Middle frontal gyrus (tissue), 1 donor: ENCODE measurements around the gene AHDC1.
"Not testable (repeated sequence)": the region's sequence is repeated elsewhere in the genome, so short reads cannot be mapped to it uniquely, and the experiment has no call there.

Experiments
- DNase-seq: peaks from one replicate; pipeline ENCODE4 v3.0.0-alpha.2; 2015; ENCODE audit warnings: low spot score; ENCODE audit errors: extremely low spot score

The AHDC1 gene

GRCh38 chr1:27566462-27567145 is 37.3 kb downstream of the AHDC1 start:
- no peak for DNase-seq

GRCh38 chr1:27564710-27565649 is 39.0 kb downstream of the AHDC1 start:
- no peak for DNase-seq

DNA sequence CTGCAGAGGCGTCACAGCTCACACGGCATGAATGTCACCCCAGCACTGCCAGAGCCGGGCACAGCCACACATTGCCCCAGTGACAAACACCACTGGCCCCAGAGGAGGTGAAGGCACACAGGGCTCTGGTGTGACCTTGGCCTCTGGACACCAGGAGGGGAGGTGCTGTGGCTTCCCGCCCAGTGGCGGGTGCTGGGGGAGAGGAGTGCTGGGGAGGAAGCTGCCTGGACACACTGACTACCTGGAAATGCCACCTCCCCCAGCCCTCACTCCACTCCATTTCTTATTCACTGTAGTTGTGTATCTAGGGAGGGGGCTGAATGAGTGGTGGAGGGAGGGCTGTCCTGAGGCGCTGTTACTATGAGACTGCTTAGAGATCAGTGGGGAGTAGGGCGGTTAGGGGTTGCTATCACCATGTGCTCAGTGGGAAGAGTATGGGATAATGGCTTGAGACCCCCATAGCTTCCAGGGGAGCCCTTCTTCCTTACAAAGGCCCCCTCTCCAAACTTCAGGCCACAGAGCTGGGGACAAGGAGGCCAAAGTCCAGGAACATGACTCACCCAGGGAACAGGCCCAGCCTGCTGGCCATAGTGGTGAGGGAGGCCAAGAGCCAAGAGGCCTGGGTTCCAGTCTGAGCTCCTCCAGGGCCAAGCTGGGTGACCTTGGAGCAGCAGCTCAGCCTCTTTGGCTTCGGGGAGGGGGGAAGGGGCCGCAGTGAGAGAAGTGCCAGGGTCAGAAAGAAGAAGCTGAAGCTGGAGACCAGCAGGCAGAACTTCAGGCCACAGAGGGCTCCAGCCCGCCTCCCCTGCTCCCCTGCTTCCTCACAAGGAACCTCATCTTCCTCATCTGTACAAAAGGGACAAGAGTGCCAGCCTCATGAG is 40.1 kb downstream of the AHDC1 start:
- DNase-seq = no peak

DNA sequence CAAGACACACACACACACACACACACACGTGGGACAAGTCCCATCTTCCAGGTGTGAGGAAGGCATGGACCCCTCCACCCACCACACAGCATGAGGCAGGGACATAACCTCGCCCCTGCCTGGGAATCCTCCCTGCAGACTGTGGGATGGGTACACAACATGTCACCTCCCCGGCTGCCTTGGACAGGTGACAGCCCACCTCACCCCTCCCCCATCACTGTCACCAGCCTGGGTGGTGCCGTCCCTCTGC is 40.7 kb downstream of the AHDC1 start:
- DNase-seq = no peak

DNA sequence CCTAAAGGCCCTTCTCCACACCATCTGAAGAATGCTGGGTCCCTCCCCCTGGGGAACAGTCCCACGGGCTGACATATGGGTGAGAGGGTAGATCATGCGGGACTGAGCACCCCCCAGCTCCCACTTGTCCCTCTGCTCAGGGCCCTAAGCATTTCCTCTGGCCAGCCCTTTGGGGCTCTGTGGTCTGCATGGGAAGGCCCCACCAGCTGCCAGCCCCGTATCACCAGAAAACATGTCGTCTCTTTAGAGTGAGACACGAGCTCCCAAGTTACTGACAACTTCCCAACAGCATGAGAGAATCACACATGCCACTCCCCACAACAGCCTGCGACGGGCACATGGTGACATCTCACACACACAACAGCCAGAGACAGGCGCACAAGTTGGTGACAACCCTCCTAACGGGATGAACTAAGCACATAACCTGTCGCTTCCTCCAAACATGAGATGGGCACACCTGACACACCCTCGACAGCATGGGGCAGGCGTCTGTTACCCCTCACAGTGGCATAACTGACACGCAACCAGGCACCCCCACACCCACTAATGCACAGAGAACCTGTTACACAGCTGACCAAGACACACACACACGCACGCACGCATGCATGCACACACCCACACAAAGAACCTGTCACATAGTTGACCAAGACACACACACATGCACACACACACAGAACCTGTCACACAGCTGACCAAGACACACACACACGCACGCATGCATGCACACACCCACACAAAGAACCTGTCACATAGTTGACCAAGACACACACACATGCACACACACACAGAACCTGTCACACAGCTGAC is 41.2 kb downstream of the AHDC1 start:
- DNase-seq = no peak

- DNase-seq = no peak
Observed at GRCh38 chr1:27562021-27562420, 41.9 kb downstream of the AHDC1 start.

- no peak for DNase-seq
Observed at GRCh38 chr1:27561124-27561899, 42.6 kb downstream of the AHDC1 start.

DNA sequence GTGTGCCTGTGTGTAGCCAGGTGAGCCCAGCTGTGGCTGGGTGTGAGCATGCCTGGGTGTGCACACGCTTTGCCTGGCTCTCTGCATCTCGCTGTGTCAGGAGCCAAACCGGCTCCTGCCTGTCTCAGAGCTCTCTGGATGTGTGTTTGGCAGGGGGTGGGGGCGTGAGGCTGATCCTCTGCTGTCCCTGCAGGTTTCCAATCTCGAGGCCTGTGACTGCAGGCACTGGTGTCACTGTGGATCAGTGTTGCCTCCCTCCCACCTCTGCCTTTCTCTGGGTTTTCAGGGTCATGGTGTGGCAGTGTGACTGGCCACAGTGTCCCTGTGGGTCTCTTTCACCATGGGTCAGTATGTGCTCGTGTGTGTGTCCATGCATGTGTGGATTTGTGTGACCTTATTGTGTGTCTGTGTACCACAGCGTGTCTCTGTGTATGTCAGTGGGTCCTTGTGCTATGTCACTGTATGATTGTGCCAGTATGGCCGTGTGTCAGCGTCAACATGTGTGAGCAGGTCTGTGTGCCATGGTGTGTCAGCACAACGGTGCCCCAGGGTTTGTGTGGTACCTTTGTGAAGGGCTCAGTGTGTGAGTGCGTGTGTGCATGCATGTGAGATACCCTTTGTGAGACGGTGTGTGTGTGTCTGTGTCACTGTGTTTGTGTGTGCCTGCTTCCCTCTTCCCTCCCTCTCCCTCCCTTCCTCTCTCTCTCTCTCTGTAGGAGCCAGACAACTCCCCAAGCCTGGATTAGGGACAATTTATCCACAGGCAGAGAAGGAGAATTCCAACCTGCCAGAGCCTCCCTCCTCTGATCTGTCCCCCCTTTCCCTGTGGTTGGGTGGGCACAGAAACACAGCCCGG is 43.4 kb downstream of the AHDC1 start:
- no peak for DNase-seq

- no peak for DNase-seq
Observed at GRCh38 chr1:27559466-27560030, 44.4 kb downstream of the AHDC1 start.

DNA sequence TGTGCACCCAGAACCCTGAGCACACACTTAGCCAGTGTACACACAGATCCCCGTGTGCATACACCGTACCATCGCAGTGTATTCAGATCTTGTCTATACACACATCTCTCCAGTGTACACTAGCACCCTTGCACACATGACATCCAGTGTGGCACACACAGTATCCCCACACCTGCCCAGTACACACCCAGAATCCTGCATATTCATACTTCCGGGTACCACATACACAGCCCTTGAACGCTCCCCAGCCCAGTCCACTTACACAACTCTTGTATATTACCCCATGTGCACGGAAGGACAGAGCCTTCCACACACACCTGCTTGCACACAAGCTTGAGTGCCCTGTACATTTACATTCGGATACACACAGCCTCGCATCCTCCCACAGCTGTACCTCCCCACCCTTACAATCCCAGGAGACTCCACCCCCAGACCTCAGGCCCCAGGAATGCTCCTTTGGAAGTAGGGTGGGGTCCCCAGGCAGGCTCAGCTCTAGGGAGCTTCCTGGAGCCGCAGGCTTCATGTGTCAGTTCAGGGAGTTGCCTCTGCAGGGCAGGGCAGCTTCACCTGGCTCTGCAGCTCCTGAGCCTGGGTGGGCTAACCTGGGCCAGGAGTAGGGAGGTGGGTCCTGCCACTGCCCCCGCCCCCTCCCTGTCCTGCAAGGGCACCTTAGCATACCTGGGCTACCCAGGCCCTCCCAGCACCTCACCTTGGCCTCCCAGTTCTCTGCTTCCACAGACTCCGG is 46.2 kb downstream of the AHDC1 start:
- no peak for DNase-seq

- no peak for DNase-seq
Observed at GRCh38 chr1:27556781-27557595, 47.0 kb downstream of the AHDC1 start.

DNA sequence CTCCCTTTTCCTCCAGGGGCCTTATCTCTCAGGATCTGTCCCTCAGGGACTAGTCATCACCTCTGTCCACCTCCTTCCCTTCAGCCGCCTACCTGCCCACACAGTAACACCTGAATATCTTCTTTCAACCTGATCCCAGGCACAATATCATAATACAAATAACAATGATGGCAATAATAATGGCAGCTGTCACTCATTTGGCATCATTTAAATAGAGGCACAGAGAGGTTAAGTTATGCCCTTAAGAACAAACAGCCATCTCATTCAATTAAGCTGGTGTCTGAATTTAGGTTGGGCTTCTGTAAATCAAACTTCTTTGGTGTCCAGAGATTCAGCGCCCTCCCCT is 47.5 kb downstream of the AHDC1 start:
- no peak for DNase-seq

DNA sequence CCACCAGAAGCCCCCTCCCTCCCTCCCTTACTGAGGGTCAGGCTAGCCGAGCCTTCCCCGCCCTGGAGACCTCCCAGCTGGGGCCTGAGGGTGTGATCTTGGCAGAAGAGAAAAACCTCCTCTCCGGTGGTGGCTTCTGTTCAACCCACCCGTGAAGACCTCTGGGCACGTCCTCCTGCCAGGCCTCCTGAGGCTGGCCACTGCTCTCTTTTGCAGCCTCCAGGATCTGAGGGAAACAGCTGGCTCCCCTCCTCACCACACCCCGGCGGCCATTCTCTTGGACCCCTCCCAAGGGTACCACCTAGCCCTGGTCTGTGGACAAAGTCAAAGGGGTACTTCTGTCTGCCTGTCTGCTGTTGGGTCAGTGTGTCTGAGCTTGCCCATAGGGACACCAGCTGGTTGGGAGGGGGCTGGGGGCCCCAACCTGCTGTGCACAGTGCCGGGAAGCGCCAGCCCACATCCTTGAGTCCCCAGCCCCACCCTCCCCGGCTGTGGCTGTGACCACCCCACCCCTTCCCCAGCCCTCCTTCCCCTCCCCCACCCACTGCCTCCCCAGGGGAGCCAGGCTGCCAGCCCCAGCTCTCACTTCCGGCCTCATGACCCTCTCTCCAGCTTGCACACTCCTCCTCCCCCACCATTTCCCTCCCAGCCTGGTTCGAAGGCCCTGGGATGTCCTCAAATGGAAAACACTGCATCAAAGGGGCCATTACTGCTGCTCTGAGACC is 48.1 kb downstream of the AHDC1 start:
- DNase-seq = no peak

GRCh38 chr1:27554759-27555699 is 48.9 kb downstream of the AHDC1 start:
- no peak for DNase-seq

- DNase-seq = no peak
Observed at GRCh38 chr1:27554293-27554692, 49.7 kb downstream of the AHDC1 start.

GRCh38 chr1:27553823-27554222 is 50.1 kb downstream of the AHDC1 start:
- DNase-seq = not testable (repeated sequence)
